ENCODE measurements around the gene SFXN4.

DNA sequence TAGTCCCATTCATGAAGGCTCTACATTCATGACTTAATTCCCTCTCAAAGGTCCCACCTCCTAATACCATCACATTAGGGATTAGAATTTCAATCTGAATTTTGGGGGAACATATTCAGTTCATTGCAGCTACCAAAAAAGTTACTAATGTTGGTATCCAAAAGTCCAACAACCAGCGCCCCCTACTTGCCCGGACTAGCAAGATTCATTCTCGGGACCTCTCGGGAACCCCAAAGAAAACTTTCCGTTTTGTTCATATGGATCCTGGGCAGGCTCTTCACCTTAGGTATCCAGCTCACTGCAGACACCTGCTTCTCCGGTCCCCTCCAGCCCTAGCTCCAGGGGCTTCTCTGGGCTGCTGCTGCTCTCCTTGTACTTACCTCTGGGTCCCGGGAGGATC is 32.9 kb upstream of the SFXN4 start:
- TF ChIP-seq, protein P1, sequence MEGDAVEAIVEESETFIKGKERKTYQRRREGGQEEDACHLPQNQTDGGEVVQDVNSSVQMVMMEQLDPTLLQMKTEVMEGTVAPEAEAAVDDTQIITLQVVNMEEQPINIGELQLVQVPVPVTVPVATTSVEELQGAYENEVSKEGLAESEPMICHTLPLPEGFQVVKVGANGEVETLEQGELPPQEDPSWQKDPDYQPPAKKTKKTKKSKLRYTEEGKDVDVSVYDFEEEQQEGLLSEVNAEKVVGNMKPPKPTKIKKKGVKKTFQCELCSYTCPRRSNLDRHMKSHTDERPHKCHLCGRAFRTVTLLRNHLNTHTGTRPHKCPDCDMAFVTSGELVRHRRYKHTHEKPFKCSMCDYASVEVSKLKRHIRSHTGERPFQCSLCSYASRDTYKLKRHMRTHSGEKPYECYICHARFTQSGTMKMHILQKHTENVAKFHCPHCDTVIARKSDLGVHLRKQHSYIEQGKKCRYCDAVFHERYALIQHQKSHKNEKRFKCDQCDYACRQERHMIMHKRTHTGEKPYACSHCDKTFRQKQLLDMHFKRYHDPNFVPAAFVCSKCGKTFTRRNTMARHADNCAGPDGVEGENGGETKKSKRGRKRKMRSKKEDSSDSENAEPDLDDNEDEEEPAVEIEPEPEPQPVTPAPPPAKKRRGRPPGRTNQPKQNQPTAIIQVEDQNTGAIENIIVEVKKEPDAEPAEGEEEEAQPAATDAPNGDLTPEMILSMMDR (IDR thresholded peaks at IDR 0.05; ENCODE audit: low read depth, low read length), result peak; percentile 68
- TF ChIP-seq MYC (IDR thresholded peaks at IDR 0.05; ENCODE audit: low read depth, low read length), result no peak
- TF ChIP-seq POLR2A (IDR thresholded peaks at IDR 0.05; ENCODE audit: extremely low read depth, insufficient read length), result no peak
